Fibroblast of the aortic adventitia (primary cell): ENCODE results near the gene ZBTB7A. TPM values are rescaled to one million over a fixed set of nuclear protein-coding genes. Genes with fewer than 3 reads are reported as not detected.

ENCODE experiments used
- DNase-seq: peaks from one replicate; pipeline ENCODE4 v3.0.0-alpha.2; 2010; ENCODE audit warnings: low read depth
- H3K4me3 ChIP-seq: 2 replicates; pipeline ENCODE4 v1.5.1; 2011; ENCODE audit warnings: low read depth, mild to moderate bottlenecking, control low read depth, low read length, moderate library complexity
- total RNA-seq: library from RNA; depleted of rRNA; stranded (reverse); fragments of >200 nt; gene quantifications from 2 replicates; pipeline ENCODE4 v1.2.3, GENCODE V29; 2012; ENCODE audit warnings: low replicate concordance
- TF ChIP-seq, protein P1 (sequence below): IDR thresholded peaks from 2 replicates; pipeline ENCODE4 v1.5.1; 2011; ENCODE audit warnings: mild to moderate bottlenecking, low read length, control low read depth, inconsistent platforms; ENCODE audit not compliant: insufficient read depth

Gene ZBTB7A
- total RNA-seq, 1 donor, result 31.6 TPM

GRCh38 chr19:4042731-4043082, 24.0 kb downstream of the ZBTB7A start:
- DNase-seq, result no peak
- H3K4me3 ChIP-seq, result no peak overlapping the region
- TF ChIP-seq, protein P1, sequence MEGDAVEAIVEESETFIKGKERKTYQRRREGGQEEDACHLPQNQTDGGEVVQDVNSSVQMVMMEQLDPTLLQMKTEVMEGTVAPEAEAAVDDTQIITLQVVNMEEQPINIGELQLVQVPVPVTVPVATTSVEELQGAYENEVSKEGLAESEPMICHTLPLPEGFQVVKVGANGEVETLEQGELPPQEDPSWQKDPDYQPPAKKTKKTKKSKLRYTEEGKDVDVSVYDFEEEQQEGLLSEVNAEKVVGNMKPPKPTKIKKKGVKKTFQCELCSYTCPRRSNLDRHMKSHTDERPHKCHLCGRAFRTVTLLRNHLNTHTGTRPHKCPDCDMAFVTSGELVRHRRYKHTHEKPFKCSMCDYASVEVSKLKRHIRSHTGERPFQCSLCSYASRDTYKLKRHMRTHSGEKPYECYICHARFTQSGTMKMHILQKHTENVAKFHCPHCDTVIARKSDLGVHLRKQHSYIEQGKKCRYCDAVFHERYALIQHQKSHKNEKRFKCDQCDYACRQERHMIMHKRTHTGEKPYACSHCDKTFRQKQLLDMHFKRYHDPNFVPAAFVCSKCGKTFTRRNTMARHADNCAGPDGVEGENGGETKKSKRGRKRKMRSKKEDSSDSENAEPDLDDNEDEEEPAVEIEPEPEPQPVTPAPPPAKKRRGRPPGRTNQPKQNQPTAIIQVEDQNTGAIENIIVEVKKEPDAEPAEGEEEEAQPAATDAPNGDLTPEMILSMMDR, result no peak

- TF ChIP-seq, protein P1, result no peak
- DNase-seq, result no peak
- H3K4me3 ChIP-seq, result no peak overlapping the region
Observed at GRCh38 chr19:4042064-4042730, 24.5 kb downstream of the ZBTB7A start.

DNA sequence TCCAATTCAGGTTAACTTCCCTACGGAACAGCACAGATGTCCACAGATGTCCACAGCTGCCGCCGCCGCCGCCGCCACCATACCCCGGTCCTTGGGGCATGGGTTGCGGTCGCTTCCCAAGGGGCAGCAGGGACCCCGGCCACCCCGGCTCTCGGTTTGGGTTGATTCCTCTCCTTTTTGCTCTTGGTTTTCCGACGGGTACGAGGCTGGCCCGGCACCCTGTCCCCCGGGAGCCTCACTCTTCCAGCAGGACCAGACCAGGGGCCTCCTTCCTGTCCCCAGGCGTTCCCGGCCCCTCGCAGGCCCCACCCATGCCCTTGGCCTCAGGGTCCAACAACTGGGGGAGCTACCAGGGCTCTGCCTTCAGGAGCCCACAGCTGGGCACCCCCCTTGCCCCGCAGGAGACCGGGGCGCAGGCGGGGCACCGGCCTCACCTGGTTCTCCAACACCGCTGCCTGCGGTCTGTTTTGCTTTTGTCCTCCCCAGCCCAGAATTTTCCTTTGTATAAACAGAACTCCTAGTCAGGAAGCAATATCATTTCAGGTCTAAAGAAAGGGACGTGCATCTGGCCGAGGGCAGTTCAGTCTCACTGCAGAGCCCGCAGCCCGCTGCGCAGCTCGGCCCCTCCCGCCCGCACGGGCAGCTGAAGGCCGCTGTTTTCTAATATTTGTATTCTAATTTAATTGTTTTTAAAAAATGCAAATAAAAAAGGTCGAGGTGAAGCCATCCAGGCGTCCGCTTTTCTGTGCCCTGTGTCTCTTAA, 27.9 kb downstream of the ZBTB7A start:
- TF ChIP-seq, protein P1, result no peak
- no peak for DNase-seq
- no peak overlapping the region for H3K4me3 ChIP-seq

GRCh38 chr19:4038057-4038456, 28.6 kb downstream of the ZBTB7A start:
- TF ChIP-seq, protein P1, result no peak
- no peak for DNase-seq
- H3K4me3 ChIP-seq, result no peak overlapping the region

- TF ChIP-seq, protein P1, result no peak
- no peak overlapping the region for H3K4me3 ChIP-seq
- no peak for DNase-seq
Observed at GRCh38 chr19:4037301-4037949, 29.3 kb downstream of the ZBTB7A start.

DNA sequence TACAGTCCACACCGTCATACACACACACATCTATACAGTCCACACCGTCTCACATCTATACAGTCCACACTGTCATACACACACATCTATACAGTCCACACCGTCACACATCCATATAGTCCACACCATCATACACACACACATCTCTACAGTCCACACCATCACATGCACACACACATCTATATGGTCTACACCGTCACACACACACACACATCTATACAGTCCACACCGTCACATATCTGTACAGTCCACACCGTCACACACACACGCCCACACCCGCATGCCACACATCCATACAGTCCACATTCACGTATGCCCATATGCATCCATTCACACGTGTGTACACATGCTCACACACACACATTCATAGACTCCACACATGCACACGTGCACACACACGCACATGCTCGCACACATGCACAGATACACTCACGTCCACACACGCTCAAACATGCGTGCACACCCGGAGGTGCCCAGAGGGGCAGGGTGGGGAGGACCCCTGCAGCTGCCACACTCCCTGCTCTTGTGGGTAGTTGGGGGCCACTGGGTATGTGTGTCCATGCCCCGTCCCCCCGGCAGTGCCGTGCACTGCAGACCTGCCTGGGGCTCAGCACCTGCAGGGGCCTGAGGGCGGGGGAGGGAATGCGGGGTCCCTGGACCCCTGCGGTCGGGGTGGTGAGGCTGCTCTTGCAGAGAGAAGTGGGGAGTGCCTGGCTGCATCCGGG, 30.0 kb downstream of the ZBTB7A start:
- H3K4me3 ChIP-seq, result no peak overlapping the region
- DNase-seq, result no peak
- TF ChIP-seq, protein P1, result no peak
